GM06990 (cell line): ENCODE results near the gene ARF1.
"Not testable (repeated sequence)": the region's sequence is repeated elsewhere in the genome, so short reads cannot be mapped to it uniquely, and the experiment has no call there.

Source experiments
- DNase-seq: peaks from one replicate; pipeline ENCODE4 v3.0.0-alpha.2; 2011; ENCODE audit not compliant: insufficient read length; ENCODE audit errors: extremely low read depth
- H3K27me3 ChIP-seq: replicated peaks from 2 replicates; pipeline ENCODE4 v1.6.0; 2011; ENCODE audit warnings: low read length; ENCODE audit not compliant: control insufficient read depth, insufficient read depth
- H3K36me3 ChIP-seq: 2 replicates; pipeline ENCODE4 v1.5.1; 2011; ENCODE audit warnings: low read length; ENCODE audit not compliant: control insufficient read depth, insufficient read depth
- H3K4me3 ChIP-seq: replicated peaks from 2 replicates; pipeline ENCODE4 v1.5.1; 2011; ENCODE audit warnings: low read depth, mild to moderate bottlenecking, control low read depth, low read length
- CTCF ChIP-seq: IDR thresholded peaks from 2 replicates; pipeline ENCODE4 v1.5.1; 2011; ENCODE audit warnings: low read length, control low read depth, mild to moderate bottlenecking, inconsistent platforms; ENCODE audit not compliant: insufficient read depth, poor library complexity, severe bottlenecking

ARF1 gene

GRCh38 chr1:228110556-228110955, 28.0 kb downstream of the ARF1 start:
- Histone ChIP-seq H3K27me3 (no peaks in the 10 kb centered on the region), H3K36me3 (peaks cover 15% of the 10 kb centered on the region), H3K4me3 (no peak overlapping the region)
- DNase-seq = no peak
- no peak for TF ChIP-seq CTCF

- DNase-seq, H3K27me3 ChIP-seq, H3K4me3 ChIP-seq, H3K36me3 ChIP-seq: not testable (repeated sequence)
These were observed 28.8 kb downstream of the ARF1 start for GRCh38 chr1:228111315-228111714.

- Histone ChIP-seq H3K36me3 (peaks cover 4% of the 10 kb centered on the region), H3K27me3 (no peaks in the 10 kb centered on the region), H3K4me3 (no peak overlapping the region)
- no peak for DNase-seq
- TF ChIP-seq CTCF = no peak
These were observed 29.7 kb downstream of the ARF1 start for GRCh38 chr1:228112167-228112566.

- no peak for TF ChIP-seq CTCF
- peaks cover 1% of the 10 kb centered on the region for H3K36me3 ChIP-seq
These were observed 30.1 kb downstream of the ARF1 start for GRCh38 chr1:228112617-228113016.

GRCh38 chr1:228114827-228115226, 32.3 kb downstream of the ARF1 start:
- H3K27me3 ChIP-seq = no peaks in the 10 kb centered on the region
- no peaks in the 10 kb centered on the region for H3K36me3 ChIP-seq
- no peak for TF ChIP-seq CTCF
- no peak overlapping the region for H3K4me3 ChIP-seq
- DNase-seq = no peak

More at GRCh38 chr1:228112617-228113016, 30.1 kb downstream of the ARF1 start:
- H3K27me3 ChIP-seq = no peaks in the 10 kb centered on the region
- no peak overlapping the region for H3K4me3 ChIP-seq
- DNase-seq = no peak

GRCh38 chr1:228117335-228117734, 34.8 kb downstream of the ARF1 start:
- DNase-seq = no peak
- TF ChIP-seq CTCF = no peak
- Histone ChIP-seq H3K4me3 (no peak overlapping the region), H3K27me3 (no peaks in the 10 kb centered on the region), H3K36me3 (no peaks in the 10 kb centered on the region)
